Ureter (tissue), 1 donor: Measurements from ENCODE around the gene ZNF787. TPM values are rescaled to one million over a fixed set of nuclear protein-coding genes. Genes with fewer than 3 reads are reported as not detected.
A peak's percentile ranks its signal among the peaks of the same experiment; 100 is the strongest.

ENCODE experiments used
- DNase-seq: peaks from one replicate; pipeline ENCODE4 v3.0.0-alpha.2; 2020; ENCODE audit warnings: low spot score
- total RNA-seq: library from RNA; stranded (reverse); gene quantifications from one replicate; pipeline ENCODE4 v1.2.4, GENCODE V29; 2023
- donor health status: DM: yes; HTN: yes; CAD: no.

ZNF787 gene
- total RNA-seq, 1 donor from 2014 or later, result 32.4 TPM

DNA sequence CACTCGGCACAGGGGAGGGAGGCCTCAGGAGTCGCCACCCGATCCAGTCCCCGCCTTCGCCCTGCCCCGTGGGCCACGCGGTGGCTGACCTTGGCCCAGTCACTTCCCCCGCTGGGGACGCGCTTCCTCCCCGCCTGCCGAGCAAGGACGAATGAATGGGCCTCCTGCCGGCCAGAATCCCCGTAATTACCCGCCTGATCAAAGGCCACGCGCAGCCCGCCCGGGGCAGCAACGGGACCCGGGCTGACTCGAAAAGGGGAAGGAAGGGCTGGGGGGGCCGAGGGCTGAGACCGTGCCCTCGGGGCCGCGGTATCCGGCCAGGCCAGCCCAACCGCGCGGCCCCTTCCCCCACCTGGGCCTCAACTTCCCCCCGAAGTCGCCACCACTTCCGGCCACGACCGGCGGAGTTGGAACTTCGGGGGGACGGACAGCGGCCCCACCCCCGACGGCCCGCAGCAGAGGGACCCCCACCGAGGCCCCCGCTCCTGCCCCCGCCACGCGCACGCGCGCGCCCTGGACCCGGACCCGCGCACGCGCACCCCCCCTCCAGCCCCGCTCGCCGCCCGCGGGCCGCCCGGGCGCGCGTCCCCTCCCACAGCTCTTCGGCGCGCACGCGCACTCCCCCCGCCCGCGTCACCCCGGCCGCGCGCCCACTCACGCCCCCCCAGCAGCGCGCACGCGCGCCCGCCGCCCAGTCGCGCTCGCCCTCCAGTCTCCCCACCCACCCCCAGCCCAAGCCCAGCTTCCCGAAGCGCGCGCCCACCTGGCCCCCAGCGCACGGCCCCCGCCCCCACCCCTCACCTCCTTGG, 520 bp downstream of the ZNF787 start:
- peak; percentile 78 for DNase-seq

DNA sequence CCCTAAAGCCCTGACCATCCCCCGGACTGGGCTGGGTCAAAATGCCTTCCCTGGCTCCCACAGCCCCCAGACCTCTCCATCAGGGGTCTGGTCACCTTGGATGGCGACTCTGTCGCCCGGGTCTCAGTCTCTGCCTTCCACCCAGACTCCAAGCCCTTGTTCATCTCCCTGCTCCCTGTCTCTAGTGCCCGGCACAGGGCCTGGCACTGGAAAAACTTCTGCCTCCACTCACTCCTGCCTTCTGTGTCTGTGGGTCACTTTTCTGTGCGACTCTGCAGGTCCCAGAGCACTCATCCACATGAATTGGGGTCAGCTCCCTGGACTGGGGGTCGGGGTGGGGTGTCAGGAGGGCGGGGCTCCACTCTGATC, 1.1 kb downstream of the ZNF787 start:
- DNase-seq, result no peak

DNA sequence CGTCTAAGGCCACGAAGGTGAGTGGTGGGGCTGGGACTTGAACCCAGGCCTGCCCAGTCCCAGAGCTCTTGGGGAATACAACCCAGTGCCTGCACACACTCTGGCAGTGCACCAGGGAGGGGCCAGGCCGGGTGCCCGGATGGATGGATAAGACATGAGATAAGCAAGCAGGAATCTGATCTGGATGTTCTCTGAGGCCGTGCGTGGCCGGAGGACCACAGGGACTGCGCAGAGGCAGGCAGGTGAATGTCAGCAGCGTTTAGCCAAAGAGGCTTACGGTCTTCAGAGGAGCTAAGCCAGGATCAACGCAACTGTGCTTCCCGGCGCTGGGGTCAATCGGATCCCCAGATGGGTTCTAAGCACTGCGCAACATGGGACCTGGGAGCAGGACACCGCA, 1.5 kb downstream of the ZNF787 start:
- no peak for DNase-seq

DNA sequence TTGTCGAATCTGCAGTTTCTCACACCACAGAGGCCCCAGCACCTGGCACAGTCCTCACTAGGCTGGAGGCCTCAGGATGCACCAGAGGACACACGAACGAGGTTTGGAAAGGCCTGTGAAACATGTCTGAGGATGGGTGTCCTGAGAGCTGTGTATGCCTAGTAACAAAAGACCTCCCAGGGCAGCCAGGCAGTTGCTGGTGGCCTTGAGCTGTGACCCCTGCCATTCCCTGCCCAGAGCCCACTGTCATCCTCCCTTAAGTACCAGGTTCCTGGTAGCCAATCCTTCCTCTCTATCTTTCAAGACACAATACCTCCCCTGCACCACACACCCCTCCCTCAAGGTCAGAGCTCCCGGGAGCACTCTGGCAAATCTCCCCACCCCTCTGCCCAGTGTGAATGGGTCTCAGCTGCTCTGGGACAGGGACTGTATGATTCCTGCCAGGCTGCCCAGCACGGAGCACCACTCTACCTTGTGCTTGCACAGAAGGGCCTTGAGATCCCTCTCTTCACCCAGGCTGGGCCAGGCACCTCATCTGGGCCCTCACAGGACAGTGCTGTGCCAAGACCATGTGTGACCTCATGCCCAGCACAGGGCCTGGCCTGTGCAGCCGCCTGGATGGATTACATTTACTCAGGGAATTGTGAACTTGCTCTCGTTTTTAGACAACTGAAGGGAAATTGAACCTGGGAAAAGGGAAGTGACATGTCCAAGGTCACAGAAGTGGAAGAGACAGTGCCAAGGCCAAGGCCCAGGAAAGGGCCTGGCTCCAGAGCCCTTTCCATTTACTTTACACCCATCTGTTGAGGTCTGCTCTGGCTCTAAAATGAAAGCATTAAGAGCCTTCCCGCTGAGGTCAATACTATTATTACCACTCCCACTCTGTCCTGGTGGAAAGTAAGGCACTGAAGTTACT, 2.2 kb downstream of the ZNF787 start:
- no peak for DNase-seq

DNA sequence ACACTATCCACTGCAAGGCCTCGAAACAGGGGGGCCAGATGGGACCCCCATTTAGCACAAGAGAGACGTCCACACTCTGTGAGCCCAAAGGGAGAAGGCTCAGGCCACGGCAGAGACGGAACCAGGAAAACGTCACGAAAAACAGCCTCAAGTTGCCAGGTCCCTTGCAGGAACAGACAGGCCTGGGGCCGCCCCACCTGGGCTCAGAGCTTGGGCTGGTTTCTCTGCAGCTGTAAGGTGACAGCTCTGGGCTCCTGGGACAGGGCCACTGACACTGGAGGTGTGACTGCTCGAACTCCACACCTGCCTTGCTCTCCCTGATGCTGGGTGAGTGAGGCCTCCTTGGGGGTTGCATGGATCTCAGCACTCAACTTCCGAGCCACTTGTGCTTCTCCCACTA, 3.2 kb downstream of the ZNF787 start:
- DNase-seq, result no peak

DNA sequence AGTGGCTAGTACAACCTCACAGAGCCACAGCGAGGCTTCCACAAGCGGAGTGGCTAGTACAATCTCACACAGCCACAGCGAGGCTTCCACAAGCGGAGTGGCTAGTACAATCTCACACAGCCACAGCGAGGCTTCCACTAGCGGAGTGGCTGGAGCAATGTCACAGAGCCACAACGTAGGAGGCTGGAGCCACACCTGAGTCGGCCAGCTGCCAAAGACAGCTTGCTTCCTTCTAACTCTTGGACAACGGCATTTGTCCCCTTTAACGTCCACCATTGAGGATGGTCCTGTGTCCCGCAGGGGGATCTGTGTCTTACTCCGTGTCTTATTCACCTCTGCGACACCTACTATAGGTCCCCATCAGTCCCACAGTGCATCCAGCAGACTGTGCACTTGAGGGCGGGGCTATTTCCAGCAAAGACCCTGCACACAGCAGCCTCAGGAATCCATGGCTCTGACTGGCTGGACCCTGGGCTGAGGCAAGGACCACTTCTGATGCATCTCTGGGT, 3.7 kb downstream of the ZNF787 start:
- no peak for DNase-seq

DNA sequence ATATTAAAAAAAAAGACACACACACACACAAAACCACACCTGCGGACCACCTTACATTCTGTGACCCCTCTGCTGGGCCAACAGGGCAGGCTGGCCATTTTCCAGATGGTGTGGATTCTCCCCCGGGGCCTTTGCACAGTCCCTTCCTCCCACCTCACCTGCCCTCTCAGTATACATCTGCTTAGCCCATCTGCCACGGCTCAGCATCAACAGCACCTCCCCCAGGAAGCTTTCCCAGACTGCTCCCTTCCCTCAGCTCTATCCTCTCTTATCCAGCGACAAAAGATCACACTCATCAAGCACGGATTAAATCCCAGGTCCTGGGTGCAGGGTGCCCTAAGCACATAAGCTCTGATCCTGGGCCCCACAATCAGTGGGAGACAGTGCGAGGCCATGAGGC, 4.5 kb downstream of the ZNF787 start:
- DNase-seq, result no peak

DNA sequence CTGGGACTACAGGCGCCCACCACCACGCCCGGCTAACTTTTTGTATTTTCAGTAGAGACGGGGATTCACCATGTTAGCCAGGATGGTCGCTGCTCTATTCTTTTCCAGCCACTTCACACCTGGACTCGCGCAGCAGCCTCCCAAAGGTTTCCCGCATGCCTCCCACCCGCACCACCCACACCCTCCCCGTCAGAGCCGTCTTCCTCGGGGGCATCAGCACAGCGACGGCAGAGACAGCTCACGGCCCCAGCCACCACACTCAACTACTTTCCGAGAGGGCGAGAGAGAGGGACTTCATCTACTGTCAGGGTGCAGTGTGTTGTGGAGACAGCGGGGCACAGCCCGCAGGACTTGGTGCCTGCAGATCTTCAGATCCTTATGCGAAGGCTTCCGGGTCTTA, 5.6 kb downstream of the ZNF787 start:
- no peak for DNase-seq

DNA sequence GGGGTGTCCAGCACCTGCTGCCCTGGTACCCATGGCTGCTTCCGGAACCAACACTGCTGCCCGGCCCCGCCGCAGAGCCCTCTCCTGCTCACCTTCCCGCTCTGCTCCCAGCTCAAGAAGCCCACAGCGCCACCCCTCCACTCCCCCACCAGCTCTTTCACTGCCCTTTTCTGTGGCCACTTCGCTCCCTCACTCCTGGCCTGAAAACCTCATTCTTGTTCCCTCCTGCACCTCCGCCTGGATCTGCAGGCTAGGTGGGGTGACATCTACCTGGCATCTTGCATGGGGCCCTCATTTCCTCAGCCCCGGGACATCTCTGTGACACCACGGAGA, 6.4 kb downstream of the ZNF787 start:
- no peak for DNase-seq

DNA sequence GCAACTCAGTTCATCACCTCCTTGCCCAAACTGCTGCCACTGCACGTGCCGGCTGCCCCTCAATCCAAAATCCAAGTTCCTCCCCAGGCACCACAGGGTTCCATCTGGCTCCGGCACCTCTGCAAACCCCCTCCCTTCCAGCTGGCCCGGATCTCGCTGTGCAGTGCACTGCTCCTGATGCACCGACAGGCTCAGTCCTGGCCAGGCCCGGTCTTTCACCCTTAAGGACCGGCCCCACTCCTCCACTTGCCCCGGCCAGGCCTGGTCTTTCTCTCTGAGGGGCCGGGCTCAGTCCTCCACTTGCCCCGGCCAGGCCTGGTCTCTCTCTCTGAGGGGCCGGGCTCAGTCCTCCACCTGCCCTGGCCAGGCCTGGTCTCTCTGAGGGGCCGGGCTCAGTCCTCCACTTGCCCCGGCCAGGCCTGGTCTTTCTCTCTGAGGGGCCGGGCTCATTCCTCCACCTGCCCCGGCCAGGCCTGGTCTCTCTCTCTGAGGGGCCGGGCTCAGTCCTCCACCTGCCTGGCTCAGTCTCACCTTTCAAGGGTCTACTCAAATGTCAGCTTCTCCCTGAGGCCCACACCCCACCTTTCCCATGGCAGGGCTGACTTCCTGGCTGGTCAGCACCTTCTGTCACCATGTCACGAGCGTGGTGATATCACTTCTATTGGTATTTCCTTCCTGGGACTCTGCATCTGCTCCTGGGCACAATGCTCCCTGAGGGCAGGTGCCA, 6.9 kb downstream of the ZNF787 start:
- DNase-seq, result no peak

DNA sequence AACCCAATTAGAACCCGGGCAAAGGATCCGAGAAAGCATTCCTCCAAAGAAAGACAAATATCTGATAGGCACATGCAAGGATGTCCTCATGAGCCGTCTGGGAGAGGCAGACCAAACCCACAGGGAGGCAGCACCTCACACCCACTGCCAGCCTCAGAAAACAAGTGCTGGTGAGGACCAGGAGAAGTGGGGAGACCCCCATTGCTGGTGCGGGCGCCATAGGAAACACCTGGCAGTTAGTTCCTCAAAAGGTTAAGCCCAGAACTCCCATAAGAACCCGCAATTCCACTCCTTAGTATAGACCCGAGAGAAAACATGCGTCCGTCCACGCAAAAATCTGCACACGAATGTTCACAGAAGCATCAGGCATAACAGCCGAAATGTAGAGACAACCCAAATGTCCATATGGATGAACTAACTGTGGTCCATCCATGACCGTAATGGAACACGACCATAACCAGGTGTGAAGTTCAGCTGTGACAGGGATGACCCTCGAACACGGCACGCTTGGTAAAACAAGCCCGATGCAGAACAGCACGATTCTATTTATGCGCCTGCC, 7.9 kb downstream of the ZNF787 start:
- no peak for DNase-seq

DNA sequence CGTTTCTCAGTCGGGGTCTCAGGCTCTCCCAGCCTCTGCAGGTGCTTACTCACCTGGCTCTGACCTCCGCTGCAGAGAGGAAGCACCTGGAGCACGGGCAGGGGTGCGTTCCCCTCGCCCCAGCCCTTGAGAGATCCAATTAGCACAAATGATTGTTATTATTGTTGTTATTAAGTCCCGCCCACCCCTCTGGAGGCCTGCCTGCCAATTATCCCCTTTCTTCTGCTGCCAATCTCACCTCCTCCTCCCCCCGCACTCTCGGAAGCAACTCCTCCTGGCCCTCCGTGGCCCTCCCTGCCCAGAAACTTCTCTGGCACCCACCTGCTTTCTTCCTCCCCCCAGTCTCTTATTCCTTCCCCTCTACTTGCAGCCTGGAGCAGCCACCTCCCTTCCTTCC, 8.8 kb downstream of the ZNF787 start:
- no peak for DNase-seq

DNA sequence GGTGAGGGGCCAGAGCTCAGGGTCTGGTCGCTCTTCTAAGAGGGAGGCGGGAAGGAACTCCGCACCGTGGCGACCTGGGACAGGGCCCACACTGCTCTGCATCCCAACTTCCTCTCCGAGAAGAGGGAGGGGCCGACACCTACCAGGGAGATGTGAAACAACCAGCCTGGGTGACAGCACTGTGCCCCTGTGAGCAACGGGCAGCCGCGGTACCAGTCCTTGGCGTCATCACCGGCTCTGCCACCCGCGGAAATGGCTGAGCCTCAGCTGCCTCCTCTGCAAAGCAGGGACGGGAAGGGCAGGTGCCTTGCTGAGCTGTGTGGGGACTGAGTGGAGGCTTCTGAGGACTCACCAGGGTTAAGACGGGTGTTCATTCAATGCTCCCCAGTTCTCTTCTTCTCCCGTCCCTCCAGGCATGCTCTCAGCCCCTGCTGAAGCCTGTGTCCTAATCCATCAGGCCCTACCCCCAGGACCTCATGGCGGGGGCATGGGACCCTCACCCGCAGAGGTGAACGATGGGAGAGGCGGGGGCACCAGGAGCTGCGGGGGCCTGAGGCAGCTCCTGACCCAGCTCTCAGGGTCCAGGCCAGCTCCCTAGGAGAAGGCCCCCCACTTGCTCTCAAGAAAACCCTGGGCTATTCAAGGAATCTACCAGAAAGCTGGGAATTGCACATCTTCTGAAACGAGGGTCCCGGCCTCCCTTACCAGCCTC, 9.3 kb downstream of the ZNF787 start:
- no peak for DNase-seq

DNA sequence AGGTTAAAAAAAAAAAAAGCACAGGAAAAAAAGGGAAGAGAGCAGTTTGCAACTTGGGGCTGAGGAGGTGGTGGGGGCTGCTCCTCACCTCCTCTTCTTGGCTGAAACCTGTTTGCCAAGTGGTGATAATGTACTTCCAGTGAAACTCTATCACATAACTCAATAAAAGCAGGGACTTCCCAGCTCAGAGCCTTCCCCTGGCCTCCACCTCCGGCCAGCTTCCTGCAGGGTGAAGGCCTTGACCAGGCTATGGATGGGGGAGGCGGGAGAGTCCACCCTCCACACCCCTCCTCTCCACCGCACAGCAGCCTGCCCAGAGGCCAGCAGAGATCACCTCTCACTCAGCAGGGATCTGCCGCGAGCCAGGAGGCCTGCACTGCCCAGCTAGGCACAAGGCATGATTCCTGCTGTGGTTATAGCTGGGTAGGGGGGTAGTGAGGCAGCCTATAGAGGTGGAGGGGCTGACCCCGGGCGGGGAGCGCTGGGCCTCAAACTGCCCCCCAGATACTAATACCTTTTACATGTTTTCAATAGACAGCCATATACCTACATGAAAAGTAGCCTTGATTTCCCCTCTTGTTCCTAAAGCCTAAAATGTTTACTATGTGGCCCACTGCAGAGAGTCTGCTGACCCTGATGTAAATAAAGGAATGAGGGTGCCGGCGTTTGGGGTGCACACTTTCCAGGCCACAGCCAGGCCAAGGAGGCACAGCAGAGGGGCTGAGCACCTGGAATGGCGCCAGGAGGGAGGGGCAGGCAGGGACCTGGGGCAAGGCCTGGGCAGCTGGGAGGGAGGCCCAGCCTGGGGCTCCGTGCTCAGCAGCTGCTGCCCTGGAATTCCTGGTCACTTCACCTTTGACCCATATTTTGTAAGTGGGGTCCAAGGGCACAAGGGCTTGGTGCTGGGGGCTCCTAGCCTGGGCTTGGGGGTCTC, 10.3 kb downstream of the ZNF787 start:
- DNase-seq, result no peak

DNA sequence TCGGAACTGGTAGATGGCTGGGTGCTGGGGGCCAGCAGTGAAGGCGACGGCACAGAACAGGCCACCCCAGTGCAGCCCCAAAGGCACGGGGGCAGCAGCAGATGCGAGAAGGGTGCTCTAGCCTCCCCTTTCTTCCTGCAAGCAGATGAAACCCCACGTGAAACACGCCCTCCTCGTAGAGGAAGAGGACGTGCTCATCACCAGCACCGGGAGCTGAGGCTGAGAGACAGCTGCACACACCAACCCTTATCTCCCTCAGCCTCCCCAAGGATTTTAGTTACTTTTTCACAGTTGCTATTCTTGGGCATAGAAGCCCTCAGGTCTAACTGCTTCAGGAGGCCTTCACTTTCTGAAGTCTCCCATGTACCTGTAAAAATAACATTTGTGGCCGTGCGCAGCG, 11.9 kb downstream of the ZNF787 start:
- no peak for DNase-seq

DNA sequence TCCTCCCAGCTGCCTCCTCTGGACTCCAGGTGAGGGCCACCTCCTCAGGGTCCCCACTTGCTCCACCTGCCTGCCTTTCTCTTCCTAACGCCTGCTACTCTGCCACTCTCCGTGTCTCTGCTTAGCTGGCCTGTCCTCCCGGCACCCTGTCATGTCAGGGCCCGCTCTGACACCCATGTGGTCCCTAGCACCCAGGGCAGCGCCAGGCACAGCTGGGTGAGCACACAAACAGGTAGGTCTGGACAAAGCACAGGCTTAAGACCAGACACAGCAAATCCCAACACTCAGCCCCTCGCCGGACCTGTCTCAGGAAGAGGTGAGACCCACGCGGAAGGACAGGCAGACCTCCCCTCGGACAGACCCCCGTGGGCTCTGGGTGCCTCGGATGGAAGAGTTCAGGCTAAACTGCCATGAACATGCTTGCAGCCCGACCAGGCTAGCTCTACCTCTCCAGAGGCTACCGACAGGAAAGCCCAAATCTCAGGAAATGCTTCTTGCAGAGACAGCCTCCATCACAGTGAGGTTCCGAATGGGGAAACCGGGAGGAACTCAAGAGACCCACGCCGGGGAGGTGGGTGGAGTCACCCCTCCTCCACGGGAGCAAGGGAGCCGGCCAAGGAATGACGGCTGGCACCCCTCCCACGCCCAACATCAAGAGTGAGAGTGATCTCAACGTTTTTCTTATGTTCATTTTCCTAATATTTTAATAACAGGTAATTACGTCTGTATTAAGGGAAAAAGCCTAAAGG, 12.5 kb downstream of the ZNF787 start:
- DNase-seq, result no peak

DNA sequence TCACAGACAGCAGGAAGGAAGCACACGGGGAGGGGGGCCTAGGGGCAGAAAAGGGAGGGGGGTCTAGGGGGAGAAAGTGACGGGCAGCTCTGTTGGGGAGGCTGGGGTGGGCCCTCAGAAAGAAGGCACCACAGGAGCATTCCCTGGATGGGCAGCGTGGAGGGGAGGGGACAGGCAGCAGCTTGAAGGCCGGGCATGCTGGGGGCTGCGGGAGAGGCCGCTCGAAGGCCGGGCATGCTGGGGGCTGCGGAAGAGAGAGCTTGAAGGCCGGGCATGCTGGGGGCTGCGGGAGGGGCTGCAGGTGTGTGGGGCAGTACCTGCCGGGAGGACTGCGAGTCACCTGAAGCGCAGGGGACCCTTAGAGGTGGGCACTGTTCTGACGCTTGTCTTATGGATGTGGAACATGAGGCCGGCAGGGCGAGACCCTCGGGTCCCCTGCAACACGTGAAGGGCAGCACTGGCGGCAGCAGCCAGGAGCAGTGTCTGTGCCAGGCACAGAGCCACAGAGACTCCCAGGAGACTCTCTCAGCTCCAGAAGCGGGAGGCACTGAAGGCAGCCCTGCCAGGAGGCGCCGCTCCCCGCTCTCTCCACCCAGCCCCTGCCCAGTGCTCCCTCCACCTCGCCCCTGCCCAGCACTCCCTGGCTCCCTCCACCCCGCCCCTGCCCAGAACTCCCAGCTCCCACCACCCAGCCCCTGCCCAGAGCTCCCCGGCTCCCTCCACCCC, 13.3 kb downstream of the ZNF787 start:
- DNase-seq, result no peak

DNA sequence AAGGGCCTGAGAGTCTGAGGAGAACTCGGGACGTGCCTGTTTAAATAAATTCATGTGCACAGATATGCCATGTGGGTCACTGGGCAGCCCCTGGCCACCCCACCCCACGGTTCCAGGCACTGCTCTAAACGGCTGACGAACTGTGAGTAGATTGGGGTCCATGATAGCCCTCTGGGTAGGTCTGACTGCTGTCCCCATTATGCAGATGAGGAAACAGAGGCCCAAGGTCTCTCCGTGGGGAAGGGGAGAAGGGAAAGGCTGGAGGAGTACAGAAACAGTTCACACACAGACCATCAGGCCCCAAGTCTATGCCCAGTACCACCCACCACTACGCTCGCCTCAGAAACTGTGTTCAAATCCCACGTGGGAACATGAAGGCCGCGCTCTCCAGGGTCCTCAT, 14.1 kb downstream of the ZNF787 start:
- DNase-seq, result no peak

DNA sequence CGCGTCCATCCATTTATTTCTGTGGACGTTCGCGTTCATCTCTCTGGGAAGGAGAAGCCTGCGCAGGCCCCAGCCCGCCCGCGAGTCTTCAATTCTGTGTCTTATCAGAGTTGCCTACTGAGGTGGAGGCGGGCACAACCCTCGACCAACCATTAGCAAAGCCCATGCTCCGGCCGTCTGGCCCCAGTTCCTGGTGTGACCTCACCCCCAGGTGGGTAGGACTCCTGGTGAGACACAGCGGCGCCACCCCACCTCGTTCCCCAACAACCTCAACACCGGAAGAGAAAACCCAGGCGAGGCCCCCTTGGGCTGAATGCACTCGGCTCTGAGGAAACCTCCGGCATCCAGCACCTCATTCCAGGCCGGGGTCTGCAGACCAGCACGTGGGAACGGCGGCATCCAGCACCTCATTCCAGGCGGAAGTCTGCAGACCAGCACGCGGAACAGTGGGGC, 14.7 kb downstream of the ZNF787 start:
- no peak for DNase-seq
